SK-N-MC (cell line): ENCODE data around the gene GDPD5.

Experiments
- EZH2 ChIP-seq: fragments of 200-600 bp; sonication (generic); IDR thresholded peaks from one replicate; pipeline ENCODE4 v1.6.1; 2017; ENCODE audit warnings: antibody characterized with exemption
- FOXP2 ChIP-seq: optimal IDR thresholded peaks from 2 replicates; pipeline ENCODE3; 2011; ENCODE audit warnings: mild to moderate bottlenecking, moderate library complexity; ENCODE audit not compliant: insufficient read depth; ENCODE audit errors: extremely low read length, control extremely low read depth
- POLR2AphosphoS5 ChIP-seq: IDR thresholded peaks from 2 replicates; pipeline ENCODE4 v1.6.1; 2012; ENCODE audit warnings: mild to moderate bottlenecking, low read depth, low read length, borderline replicate concordance

DNA sequence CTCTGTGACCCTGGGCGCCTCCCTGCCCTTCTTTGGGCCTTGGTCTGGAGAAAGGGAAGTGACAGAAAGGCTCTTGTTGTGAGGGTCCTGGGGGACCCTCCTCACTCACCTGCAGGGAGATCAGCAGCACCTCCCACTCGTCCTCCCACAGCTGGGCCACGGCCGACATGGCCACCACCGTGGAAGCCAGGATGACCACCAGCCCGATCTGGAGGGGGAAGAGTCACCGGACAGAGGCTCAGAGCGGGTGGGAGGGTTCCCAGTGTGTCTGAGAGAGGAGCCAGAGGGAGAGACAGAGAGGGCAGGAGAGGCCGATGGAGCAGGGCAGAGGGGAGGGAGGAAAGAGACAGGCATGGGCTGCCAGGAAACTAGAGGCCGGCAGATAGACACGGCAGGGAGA, 76.0 kb downstream of the GDPD5 start:
- no peak for TF ChIP-seq EZH2
- TF ChIP-seq FOXP2 = no peak
- TF ChIP-seq POLR2AphosphoS5 = no peak
